GM18907 (cell line): Measurements from ENCODE around the gene GALNT2.
A peak's percentile ranks its signal among the peaks of the same experiment; 100 is the strongest.

ENCODE experiments used
- ATAC-seq: cut with Tn5 transposase; IDR thresholded peaks from one replicate; pipeline ENCODE4 v1.9.1; 2021; ENCODE audit warnings: mild to moderate bottlenecking, moderate library complexity; ENCODE audit not compliant: unreplicated experiment

Gene GALNT2

DNA sequence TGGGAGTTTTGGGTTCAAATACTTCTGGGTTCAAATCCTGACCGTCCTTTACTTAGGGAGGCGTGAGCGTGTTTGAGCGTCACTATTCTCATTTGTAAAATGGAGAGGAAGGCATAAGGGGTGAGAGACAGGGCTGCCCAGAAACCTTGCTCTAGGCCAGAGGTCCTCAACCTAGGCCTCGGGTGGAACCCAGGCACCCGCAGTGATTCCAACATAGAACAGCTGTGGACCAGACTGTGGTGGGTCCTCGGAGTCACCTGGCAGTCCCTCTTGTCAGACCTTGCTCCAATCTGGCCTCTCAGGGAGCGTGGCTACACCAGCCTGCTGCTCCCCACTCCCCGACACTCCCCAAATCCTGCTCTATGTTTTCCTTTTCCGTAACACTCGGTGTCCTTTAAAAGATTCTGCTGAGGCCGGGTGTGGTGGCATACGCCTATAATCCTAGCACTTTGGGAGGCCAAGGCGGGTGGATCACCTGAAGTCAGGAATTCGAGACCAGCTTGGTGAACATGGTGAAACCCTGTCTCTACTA is 242.7 kb downstream of the GALNT2 start:
- no peak for ATAC-seq

DNA sequence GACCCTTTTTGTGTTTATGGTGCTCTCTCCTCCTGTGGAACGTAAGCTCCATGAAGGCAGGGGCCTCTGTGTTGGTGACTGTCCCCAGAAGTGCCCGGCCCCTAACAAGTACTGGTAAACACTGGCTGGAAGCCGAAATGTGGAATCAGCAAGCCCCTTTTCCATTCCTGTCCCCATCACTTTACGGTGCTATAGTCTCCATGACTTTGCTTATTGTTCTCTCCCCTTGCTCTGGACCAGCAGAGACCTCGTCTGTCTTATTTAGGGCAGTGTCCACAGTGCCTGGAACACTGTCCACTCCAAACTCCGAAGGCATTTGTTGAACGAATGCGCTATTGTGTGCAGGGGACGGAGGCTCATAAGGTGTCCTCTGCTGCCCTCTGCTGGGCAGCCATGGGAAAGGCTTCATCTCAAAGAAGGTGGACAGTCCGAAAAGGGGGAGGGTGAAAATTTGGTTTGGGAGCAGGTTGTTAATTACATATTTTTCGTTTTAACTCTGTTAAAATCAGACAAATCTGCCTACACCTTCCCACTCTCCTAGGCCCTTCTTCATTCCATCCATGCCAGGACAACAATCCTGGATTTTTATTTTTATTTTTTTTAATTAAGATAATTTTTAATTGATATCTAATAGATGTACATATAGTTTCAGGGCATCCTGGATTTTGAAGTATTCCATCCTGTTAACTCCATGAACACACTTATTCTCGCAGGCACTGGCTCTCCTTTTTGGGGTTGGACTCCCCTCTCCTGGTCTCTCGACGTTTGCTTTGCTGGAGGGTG is 243.5 kb downstream of the GALNT2 start:
- peak; percentile 49 for ATAC-seq

DNA sequence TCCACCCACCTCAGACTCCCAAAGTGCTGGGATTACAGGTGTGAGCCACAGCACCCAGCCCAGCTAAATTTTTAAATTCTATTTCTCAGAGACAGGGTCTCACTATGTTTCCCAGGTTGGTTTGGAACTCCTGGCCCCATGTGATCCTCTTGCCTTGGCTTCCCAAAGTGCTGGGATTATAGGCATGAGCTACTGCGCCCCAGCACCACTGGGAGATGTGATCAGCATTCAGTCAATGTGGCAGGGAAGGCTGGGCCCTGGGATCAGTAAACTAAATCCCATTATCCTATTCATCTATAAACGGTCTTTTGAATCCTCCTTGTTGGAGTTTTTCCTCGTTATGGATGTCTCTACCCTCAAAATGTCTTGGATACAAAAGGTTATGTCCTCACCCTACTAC is 245.6 kb downstream of the GALNT2 start:
- no peak for ATAC-seq

DNA sequence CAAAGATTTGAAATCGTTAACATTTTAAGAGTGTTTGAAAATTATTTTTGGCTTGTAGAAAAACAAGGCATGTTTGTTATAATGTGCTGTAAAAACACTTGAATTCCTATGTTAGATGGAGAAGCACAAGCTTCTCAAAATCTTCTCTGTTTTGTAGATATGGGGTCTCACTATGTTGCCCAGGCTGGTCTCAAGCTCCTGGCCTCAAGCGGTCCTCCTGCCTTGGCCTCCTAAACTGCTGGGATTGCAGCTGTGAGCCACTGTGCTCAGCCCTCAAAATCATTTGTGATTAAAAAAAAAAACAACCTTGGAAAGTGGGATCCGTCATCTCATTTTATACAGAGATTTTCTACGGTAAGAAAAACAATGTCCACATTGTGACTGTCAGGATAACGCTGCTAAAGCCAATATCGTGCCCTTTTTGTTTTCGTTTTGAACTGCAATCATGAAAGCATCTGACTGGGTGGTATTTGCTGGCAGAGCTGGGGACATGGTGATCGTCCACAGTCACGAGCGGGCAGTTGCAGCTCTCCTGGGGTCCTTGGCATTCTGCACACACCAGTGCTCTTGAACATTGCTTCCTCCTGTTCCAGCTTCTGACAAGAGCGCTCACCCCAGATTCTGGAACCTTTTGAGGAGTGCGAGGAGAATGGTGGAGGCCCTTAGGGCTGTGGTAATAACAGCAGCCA is 246.6 kb downstream of the GALNT2 start:
- ATAC-seq: no peak

DNA sequence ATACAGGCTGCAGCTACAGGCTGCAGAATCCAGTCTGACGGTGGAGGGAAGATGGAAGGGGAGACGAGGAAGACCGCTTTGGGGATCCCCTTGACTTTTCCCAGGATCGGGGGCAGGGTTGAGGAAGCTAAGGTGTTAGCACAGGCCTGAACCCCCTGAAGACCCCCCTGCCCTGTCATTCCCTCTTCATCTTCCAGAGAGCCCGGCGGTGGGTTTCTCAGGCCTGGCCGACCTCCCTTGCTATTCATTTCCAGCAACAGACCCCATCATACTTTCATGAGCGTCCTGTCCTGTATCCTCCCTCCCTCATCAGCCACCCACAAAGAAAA is 247.1 kb downstream of the GALNT2 start:
- ATAC-seq: no peak

DNA sequence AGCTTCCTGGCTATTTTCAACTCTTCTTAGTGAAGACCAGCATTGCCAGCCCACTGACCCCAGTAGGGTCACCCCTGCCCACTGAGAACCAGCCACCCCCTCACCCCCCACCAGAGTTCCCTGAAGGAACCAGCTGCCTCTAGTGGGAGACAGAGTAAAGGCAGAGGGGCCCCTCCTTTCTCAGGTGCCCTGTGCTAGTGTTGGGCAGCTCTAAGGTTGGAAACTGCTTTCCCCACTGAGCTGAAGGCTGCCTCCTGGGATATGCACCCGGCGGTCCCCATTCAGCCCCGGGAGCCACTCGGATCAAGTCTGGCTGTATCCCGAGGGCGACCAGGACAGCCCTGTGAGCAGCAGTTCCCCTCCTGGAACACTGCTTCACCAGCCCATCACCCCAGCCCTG is 248.1 kb downstream of the GALNT2 start:
- ATAC-seq: no peak

DNA sequence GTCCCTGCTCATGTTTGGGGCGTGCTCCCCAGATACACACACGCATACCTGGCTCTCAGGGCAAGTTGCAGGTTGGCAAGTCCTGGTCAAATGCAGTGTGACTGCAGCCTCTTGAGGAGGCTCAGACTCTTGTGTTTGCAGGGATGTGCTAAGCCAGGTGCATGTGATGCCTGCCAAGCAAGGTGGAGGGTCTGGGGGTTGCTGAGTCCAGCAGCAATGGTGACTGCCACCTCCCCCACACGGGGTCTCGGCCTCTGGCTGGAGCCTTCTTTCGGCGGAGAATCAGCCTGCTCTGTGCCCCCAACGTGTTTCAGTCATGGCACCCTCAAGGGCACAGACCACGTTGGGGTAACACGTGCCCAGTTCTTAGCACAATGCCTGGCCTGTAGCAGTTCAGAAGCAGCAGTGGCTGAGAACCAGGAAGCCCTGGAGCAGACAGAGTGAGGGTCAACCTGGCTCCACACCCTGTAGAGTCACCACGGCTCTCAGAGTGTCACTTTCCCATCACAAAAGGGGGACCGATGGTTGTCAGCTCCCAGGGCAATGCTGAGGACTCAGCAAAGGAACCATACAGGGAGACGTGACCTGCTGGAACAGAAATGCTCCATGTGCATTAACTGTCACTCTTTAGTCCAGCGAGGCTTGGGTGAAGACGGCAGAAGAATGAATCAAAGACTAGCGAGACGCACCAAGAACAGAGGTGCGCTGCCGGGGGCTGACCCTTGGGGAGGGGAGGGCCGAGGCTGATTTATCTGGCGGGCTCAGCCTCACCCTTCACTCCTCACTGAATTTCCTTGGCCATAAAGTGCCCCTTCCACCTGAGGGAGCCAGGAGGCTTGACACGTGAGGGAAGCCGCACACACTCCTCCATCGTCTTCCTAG is 250.1 kb downstream of the GALNT2 start:
- no peak for ATAC-seq

DNA sequence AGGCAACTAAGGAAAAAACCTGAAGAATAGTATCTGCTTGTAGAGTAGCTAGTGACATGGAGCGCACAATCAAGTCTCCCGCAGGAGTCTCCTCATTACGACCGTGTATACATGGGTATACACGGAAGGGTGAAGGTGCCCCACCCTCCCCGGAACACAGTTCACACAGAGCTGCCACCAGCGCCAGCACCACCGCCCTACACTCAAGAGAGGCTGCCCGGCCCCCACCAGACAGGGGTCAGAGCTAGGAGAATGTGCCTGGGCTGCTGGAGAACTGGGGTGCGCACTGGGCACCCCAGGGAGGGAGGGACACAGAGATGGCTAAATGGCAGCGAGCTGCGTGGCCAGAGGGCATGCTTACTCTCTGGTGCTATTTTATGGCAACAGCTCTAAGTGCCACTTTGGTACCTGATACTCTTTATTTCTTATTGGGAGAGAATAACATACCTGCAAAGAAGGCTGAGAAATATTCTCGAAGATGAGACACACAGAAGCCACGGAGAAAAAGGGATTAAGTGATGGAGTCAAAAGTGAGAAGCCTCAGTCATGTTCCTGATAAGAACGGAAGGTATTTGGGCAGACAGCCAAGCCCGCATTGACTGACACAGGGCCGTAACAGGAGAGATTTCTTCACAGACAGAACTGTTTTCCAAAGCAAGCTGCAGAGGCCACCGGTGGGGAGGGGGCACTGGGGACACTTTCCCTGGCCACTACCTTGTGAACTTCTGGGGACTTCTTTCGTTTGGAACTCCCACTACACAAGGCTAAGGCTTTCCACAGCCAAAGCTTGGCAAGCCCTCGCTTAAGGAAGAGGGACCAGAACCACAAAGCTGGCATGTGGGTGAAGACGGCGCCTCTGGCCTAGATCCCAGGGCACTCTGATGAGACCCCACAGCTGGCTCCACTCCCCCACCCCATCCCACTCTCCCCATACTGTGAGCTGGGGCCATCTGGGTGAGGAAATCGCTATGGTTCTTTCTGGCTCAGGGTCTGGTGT is 251.1 kb downstream of the GALNT2 start:
- ATAC-seq: no peak

DNA sequence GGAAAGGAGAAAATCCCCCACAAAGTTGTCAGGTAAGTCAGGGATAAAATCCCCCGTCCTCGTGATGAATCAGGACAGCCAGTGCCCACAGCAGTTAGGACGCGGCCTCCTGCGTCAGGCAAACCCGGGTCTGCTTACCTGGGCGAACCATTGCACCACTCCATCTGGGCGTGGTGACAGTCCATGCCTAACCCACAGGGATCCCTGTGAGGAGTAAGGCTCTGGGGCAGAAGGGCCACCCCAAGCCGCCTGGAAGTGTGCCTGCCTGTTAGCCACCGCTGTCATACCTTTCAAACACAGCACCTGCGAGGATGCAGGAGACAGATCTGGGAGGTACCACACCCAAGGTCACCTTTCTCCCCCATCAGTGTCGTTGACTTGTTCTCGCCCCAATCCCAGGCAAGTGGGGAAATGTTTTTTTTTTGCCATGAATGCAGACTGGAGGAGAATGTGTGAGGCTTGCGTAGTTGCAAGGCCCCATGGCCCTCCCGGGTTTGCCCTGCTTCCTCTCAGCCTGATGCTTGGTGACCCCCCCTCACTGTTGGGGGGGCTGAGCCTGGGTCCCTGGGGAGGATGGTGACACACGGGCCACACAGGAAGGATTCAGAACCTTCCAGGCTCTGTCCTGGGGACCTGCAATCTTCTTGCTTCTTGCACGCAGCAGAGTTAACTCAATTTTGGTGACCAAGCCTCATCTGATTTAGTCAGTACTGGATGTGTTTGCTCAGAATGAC is 252.1 kb downstream of the GALNT2 start:
- no peak for ATAC-seq

DNA sequence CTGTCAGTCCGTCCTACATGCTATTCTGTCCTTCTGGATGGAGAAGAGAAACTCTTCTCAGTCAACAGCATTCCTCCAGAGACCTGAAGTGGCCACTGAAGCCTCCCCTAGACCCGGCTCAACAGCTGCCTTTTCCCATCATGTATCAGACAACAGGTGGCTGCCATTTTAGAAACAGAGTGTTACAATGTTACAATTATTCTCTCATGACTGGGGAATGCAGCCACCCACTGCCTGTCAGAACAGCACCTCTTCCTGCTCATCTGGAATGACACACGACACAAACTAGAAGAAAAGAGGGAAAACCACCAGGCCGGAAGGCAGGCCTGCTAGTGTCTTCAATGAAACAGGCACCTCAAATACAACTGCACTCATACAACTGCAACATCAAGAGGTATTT is 253.8 kb downstream of the GALNT2 start:
- no peak for ATAC-seq

DNA sequence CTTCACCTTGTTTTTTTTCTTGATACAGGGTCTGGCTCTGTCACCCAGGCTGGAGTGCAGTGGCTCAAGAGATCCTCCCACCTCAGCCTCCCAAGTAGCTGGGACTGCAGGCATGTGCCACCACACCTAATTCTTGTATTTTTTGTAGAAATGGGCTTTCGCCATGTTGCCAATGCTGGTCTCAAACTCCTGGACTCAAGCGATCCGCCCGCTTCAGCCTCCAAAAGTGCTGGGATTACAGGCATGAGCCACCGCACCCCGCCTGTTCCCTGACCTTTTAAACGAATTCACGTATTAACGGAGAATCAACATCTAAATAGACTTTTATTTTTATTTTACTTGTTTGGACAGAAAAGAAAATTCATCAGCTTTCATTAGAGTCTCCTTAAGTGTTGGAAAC is 254.3 kb downstream of the GALNT2 start:
- no peak for ATAC-seq

DNA sequence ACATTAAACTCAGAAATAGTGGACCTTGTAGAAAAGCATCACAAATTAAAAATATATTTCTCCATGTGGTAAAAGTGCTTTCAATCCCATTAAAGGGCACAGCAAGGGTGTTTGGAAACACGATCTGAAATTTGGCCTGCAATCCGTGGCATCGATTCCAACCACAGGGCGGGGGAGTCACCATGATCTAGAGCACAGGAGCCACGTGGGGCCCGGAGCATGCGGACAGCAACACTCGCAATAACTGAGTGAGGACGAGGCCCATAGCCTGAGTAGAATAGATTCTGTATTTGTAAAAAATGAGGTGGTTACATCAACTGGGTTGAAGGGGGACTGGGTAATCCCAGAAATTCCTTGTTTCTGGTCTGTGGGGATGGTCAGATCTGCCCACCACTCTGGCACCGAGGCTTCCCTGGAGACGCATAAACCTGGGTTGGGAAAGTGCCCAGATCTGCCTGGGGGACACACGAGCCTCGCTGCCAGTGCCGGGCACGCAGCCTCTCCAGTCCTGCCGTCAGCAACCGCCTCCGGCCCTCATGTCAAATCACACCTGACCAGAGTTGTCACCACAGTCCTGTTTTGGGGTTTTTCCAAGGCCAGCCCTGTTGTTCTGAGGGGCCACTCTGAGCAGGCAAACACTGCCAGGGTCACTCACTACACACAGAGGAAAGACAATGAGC is 254.8 kb downstream of the GALNT2 start:
- ATAC-seq: no peak

DNA sequence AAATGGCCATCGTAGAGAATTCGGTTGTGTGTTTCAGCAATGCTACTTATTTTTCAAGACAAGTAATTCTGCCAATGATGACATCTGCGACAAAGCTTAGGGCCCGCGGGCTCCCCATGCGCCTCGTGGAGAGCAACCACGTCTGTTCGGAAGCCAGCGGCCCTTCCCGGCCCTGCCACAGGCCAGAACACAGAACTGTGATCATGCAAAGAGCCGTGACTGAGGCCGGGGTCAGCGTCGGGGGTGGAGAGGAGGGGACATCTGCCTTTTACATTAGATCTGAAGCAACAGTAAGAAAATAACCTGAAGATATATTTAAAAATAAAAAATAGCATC is 255.4 kb downstream of the GALNT2 start:
- ATAC-seq: no peak

DNA sequence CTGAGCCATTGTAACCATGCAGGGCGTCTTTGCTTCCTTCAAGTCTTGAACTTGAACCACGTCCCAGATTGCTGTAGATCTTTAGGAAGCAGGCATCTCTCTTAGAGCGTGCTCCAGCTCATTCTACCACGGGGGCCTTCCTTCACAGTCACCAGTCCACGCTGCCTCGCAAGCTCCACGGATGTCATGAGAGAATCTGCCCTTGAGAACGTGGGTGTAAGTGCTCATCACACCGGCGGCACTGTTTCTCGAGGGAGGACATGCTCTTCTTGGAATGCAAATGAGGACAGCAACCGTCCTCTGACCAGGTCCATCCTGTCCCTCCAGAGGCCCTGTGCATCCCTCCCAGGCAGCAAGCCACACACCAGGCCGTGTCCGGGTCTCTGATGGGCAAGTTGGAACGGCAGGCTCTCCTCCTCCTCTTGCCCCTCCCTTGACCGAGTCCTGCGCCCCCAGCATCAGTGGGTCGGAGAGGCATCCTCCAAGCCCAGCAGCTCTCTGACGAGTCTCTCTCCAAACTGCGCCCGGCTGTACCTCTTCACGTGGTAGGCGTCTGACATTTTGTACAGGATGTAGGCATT is 256.0 kb downstream of the GALNT2 start:
- ATAC-seq: no peak

DNA sequence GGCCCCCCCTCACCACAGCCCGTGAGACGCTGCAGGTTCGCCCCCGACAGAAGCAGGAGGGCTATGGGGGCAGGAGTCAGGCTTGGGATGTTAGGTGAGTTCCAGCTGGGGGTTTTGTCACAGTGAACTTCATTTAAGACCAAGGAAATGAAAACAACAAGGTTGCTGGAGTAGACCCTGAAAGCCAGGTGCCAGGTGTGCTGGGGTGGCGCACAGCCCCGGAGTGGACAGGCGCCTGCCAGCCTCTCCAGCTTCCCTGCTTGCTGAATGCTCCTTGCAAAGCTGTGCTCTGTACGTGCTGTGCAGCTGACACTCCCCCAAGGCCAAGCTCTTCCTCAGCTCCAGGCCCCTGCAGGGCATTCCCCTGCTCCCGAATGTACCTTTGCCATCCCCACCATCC is 256.6 kb downstream of the GALNT2 start:
- no peak for ATAC-seq

DNA sequence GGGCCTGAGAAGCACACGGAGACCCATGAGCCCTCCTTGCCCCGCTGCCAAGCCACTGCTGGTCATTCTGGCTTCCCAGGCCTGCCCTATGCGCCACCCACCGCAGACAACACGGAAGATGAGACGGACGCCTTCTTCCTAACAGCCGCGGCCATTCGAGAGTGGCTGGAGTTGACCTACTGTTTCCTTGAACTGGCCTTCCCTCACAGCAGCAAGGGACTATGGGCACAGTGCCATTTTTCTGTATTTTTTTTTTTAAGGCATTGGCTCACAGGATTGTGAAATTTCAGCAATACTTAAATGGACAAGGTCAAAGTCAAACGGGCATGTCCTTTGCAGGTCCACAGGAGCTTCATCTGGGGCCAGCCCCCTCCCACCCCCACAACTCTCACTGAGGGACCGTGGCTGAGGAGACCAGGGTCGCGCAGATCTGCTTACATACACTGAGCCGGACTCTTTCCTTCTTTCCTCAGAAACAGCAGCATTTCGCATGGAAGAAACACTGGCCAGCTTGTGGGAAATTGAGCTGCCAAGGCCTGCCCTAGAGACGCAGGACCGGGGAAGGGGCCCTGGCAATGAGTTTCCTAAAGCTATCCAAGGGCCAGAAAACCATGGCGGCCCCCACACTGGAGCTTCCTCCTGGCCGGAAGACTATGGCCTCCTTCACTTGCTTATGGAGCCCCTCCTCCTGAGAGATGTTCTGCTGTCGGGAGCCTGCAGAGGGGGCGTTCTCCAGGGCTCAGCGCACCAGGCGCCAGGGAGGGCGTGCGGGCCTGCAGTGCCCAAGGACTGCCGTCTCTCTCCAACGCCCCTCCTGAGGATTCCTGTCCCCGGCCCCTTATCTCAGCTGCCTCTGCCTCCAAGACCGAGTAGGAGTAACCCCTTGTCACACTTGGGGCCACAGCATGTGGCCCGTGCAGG is 260.2 kb downstream of the GALNT2 start:
- no peak for ATAC-seq

DNA sequence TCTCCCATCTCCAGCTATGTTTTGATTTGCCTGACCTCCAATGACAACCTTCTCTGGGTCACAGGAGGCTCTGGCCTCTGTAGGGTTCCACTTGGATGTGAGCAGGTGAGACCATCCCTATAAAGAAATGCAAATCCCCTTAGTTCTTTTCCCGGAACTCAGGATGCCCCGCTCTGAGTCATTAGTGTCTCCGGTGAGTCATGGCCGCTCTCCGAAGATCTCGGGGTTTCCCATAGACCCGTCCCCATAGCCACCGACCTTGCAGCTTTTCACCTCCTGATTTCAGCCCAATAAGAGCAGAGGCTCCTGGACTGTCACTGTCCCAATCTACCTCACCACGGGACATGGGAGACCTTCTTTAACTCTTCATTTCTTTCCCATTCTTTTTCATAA is 260.9 kb downstream of the GALNT2 start:
- no peak for ATAC-seq
